Stimulated activated CD8-positive, alpha-beta memory T cell treated with anti-CD3 and anti-CD28 coated beads, Interleukin-12 subunit alpha, Interleukin-12 subunit beta, amount 100 ng/mL, for 4 hours (primary cell): ENCODE measurements around the gene LDHD.

ENCODE experiments used
- DNase-seq: peaks from one replicate; pipeline ENCODE4 v3.0.0-alpha.2; 2020; ENCODE audit warnings: low read depth

LDHD gene

GRCh38 chr16:75114946-75115825, 1.4 kb downstream of the LDHD start:
- DNase-seq = no peak

DNA sequence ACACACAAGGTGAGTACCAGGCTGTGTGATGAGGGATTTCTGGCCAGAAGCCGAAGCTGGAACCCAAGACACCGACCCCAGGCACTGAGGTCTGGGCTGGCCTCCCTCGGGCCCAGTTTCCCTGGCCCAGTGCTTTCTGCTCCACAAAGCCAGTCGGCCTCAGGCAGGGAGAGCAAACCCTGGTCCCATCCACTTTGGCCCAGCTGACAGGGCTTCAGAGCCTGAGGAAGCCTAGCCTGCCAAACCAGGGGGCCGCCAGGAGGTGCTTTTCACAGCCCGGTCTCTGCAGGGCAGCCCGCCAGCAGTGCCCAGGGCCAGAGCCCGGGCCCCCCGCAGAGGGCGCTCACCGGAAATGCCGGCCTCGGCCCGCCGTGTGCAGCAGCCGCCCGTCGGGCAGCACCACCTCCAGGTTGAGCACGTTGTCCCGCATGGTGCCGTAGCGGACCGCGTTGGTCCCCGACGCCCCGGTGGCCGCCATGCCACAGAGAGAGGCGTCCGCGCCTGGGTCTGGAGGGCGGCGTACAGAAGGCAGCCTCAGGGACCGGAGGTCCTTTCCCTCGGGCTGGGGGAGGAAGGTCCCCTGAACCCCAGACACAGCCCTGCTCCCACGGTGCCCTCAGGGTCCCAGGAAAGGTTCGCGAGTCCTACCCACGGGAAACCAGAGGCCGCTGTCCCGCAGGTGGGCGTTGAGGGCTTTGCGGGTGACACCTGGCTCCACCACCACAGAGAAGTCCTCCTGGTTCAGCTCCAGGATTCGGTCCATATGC, 2.2 kb downstream of the LDHD start:
- no peak for DNase-seq

GRCh38 chr16:75113541-75114121, 2.9 kb downstream of the LDHD start:
- no peak for DNase-seq

- DNase-seq = no peak
Measured at GRCh38 chr16:75112734-75113491, 3.7 kb downstream of the LDHD start.

- no peak for DNase-seq
Measured at GRCh38 chr16:75111961-75112733, 4.4 kb downstream of the LDHD start.

DNA sequence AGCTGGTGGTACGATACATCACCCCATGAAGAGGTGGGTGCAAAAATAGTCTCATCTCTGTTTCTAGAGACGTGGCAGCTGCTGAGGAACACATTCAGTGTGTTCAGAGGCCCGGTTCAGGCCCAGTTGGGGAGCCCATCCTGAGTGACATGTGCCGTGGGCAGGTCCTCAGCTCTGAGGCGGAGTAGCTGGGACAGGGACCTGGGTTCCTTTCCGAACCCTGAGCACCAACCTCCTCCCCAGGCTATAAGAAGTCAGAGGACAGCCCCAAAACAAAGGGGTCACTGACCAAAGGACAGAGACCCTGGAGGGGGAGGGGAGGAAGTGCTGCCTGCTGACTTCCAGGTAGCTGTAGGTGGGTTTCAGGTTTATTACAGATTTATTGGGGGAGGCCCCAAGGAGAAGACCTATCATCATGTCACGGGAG, 5.1 kb downstream of the LDHD start:
- DNase-seq = no peak

DNA sequence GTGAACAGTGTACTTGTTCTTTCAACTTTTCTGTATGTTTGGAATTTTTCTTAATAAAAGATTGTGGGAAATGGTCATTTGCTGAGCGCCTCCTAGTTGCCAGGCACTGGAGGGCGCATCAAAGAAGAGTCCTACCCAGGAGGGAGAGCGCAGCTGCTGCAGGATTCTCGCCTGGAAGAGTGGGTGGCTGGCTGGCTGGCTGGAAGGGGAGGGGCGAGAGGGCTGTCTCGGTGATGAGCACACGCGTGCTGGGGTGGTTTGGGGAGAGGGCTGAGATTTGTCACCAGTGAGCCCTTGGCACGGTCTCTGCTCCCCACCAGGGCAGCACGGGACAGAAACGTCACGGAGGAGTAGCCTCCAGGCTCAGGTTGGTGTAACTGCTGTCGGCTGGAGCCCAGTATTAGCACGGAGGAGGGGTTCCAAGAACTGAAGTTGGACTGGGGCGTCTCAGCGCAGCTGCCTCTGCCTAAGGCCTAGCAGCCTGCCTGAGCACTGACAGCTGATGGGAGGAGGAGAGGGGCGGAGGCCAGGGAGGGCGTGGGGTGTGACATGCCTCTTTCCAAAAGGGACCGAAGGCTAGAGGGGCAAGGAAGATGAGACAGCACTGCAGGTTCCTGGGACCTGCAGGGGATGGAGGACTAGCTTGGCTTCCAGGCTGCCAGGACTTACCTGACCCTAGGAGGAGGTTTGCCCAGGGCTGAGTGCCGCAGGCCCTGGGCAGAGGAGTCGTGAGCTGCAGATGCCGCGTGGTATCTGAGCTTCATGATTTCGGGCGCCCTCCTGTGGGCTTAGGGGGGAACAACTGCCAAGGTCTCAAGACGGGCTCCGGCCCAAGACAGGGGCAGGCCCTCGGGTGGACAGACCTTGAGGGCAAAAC, 5.7 kb downstream of the LDHD start:
- peak; percentile 62 for DNase-seq

GRCh38 chr16:75109732-75110243, 6.8 kb downstream of the LDHD start:
- no peak for DNase-seq

DNA sequence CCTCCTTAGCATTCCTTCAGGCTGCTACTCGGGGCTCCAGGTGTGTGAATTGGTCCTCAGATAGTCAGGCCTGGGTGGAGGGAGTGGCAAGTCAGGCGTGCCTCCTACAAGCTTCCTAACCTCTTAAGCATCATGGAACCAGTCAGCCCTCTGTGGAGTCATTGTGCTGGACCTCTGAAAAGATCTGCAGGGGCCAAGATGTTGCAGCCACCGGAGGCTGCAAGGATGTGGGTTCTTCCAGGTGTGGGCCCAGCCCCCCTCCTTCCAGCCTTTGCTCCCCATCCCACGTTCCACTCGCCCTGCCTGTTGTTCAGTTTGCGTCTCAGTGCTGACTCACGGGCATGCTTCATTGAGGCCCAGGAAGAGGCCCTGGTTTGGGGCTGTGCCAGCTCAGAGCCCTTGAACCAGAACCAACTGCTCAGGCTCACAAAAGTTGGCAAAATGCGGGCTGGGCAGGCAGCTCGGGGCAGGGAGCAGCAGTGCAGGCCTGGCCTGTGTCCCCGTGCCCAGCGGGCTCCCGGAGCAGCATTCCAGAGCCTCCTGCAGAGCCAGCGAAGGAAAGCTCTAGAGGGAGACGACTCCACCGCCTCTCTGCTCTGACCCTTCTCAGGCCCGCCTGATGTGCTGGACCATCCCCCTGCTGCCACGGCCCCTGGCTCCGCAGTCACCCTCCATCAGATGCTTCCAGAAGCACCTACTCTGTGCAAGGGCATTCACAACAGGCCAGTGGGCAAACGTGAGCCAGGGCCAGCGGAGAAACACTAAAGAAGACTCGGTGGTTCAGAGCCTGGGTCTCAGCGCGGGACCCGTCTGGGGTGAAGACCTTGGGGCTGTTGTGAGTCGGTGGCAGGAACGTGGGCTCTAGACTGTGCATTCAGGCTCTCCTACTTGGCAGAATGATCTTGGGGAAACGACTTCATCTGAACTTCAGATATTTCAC, 7.5 kb downstream of the LDHD start:
- DNase-seq = peak; percentile 54

- DNase-seq = no peak
Measured at GRCh38 chr16:75107505-75107904, 9.1 kb downstream of the LDHD start.

DNA sequence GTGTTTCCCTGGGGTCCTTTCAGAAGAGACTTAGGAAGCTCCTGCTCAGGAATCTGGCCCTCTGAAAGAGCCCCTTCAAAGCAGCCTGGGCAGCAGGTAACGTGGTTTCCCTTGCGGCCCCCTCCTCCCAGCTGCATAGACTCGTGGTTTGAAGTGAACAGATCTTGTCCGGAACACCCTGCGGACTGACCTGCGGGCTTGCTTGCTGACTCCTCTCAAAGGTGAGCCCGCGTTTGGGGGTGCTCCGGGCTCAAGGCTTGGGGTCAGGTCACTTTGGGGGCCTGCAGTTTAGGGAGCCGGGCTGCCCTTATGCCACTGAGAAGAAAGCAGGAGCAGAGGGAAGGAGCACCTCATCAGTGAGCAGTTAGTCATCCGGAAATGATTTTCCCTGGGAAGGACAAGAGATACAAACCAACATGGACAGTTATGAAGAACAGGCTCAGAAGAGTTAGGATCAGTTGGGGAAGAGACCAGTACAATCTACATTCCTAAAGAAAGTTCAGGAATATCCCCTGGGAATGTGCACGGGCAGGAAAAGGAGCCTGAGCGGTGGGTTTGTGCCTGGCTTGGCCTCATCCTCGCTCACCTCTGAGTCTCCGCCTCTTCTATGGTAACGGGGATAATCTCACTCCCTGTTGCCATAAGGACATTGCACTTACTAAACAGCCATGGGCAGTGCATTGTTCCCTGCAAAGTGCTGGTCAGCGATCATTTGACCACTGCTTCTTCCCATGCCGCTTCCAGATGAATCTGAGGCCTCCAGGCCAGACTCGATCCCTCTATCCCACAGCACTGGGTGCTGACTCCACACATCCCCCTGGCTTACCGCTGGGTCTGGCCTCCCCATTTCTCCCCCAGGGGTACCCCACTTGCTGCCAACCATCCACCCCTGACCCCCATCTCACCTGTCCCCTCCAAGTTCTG, 10.0 kb downstream of the LDHD start:
- DNase-seq = no peak

- no peak for DNase-seq
Measured at GRCh38 chr16:75105306-75106061, 11.1 kb downstream of the LDHD start.

- no peak for DNase-seq
Measured at GRCh38 chr16:75104836-75105235, 11.7 kb downstream of the LDHD start.

GRCh38 chr16:75103994-75104393, 12.6 kb downstream of the LDHD start:
- no peak for DNase-seq

DNA sequence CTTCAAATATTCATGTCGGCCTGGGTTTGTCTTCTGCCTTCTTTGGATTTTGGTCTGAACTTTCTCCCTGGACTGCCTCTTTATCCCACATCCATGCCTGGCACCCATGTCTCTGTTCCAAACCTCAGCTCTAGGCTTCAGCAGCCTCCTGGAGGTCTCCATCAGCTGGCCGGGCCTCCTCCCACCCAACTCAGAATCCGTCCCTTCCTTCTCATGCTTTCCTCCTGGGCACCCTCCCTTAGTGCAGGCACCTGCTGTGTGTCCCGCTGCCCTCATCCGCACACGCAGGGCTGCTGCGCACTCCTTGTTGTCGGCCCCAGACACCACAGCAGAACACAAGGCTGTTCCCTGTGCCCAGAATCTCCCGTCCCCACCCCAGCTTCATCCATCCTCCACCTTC, 14.0 kb downstream of the LDHD start:
- no peak for DNase-seq

DNA sequence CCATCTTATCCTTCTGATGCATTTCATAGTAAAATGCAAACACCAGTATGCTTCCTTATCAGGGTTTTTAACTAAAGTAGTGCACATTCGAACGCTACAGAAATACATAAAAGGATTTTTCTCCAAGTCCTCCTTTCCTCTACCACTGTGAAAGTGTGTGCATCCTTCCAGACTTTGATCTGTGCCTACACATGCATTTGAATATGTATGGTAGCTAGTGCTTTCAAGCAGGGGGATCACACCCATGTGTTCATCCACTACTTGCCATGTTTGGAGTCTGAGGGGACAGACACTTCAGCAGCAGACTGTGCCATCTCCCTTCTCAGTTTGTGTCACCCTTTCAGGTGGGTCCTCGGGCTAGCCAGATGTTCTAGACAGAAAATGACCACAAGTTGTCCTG, 14.9 kb downstream of the LDHD start:
- DNase-seq = no peak

GRCh38 chr16:75100603-75100990, 16.0 kb downstream of the LDHD start:
- no peak for DNase-seq
